Ascending aorta (tissue), 2 donors: ENCODE results near the gene XPR1. TPM values are rescaled to one million over a fixed set of nuclear protein-coding genes. Genes with fewer than 3 reads are reported as not detected.

Source experiments
- DNase-seq, 2 donors: peaks; one replicate each; pipeline ENCODE4 v3.0.0-alpha.2; 2019; ENCODE audit warnings: low spot score in 2 of 2
- H3K27ac ChIP-seq, 2 donors: fragments of 200-600 bp; sonication (generic); one replicate each; pipeline ENCODE4 v1.5.1; 2016 to 2017; ENCODE audit warnings: mild to moderate bottlenecking in 1 of 2
- H3K27me3 ChIP-seq: fragments of 200-600 bp; sonication (generic); one replicate; pipeline ENCODE4 v1.5.1; 2017
- H3K36me3 ChIP-seq, 2 donors: fragments of 200-600 bp; sonication (generic); one replicate each; pipeline ENCODE4 v1.5.1; 2016
- H3K4me1 ChIP-seq, 2 donors: fragments of 200-600 bp; sonication (generic); one replicate each; pipeline ENCODE4 v1.5.1; 2016 to 2017; ENCODE audit warnings: mild to moderate bottlenecking in 1 of 2
- H3K4me3 ChIP-seq, 2 donors: fragments of 200-600 bp; sonication (generic); one replicate each; pipeline ENCODE4 v1.5.1; 2016 to 2017; ENCODE audit warnings: mild to moderate bottlenecking in 1 of 2
- H3K9me3 ChIP-seq, 2 donors: fragments of 200-600 bp; sonication (generic); one replicate each; pipeline ENCODE4 v1.5.1; 2016
- intact Hi-C: fragments of 100-400 bp; cut with DNase I; formaldehyde crosslinking; loops from one replicate; pipeline ENCODE4 v1.15.1; 2023
- total RNA-seq: library from RNA; depleted of rRNA; stranded (reverse); fragments of >200 nt; gene quantifications from one replicate; pipeline ENCODE4 v1.1.0, GENCODE V29; 2016
- TF ChIP-seq, protein P1 (sequence below), 3 experiments: fragments of 200-600 bp in 2 of 3; fragments of 450-650 bp in 1 of 3; sonication (generic) in 2 of 3; IDR thresholded peaks; one replicate each; pipeline ENCODE4 v1.5.1; 2016 to 2019; ENCODE audit warnings: antibody characterized with exemption in 3 of 3, mild to moderate bottlenecking in 1 of 3, moderate library complexity in 1 of 3

The XPR1 gene
- total RNA-seq, 1 donor from 2014 or later, result 41.6 TPM

DNA sequence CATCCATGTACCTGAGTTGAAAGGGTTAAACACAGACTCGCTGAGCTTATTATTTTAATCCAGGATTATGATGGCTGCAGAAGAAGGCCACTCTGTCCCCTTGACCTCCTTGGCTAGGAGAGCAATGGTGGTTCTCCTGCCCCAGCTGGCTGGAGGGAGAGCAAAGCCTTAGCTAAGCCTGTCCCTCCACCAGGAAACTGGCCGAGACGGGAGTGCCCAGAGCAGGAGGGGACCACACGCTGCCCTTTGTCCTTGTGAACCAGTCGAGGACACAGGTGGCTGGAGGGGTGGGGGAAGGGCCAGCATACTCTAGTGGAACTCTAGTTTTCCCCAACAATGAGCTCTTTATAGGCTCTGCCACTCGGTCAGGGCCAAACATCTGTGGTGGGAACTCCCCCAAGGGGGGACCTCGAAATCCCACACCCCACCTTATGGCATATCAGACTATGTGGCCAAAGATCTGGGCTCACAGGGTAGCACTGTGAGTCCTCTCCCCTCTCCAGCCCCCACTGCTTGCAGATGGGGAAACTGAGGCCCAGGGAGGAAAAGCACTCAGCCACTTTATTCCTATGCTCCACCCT is 293.7 kb downstream of the XPR1 start:
- Histone ChIP-seq H3K4me3 (no peak overlapping the region), H3K36me3 (peaks cover 4 to 8% of the 10 kb centered on the region in 2 donors), H3K9me3 (no peaks in the 10 kb centered on the region), H3K27me3 (no peaks in the 10 kb centered on the region), H3K27ac (no peak overlapping the region), H3K4me1 (peaks cover 0 to 14% of the 10 kb centered on the region in 2 donors)
- intact Hi-C loops, result no loop called here
- DNase-seq, result no peak
- TF ChIP-seq, protein P1, sequence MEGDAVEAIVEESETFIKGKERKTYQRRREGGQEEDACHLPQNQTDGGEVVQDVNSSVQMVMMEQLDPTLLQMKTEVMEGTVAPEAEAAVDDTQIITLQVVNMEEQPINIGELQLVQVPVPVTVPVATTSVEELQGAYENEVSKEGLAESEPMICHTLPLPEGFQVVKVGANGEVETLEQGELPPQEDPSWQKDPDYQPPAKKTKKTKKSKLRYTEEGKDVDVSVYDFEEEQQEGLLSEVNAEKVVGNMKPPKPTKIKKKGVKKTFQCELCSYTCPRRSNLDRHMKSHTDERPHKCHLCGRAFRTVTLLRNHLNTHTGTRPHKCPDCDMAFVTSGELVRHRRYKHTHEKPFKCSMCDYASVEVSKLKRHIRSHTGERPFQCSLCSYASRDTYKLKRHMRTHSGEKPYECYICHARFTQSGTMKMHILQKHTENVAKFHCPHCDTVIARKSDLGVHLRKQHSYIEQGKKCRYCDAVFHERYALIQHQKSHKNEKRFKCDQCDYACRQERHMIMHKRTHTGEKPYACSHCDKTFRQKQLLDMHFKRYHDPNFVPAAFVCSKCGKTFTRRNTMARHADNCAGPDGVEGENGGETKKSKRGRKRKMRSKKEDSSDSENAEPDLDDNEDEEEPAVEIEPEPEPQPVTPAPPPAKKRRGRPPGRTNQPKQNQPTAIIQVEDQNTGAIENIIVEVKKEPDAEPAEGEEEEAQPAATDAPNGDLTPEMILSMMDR (IDR thresholded peaks at IDR 0.05), result no peak

DNA sequence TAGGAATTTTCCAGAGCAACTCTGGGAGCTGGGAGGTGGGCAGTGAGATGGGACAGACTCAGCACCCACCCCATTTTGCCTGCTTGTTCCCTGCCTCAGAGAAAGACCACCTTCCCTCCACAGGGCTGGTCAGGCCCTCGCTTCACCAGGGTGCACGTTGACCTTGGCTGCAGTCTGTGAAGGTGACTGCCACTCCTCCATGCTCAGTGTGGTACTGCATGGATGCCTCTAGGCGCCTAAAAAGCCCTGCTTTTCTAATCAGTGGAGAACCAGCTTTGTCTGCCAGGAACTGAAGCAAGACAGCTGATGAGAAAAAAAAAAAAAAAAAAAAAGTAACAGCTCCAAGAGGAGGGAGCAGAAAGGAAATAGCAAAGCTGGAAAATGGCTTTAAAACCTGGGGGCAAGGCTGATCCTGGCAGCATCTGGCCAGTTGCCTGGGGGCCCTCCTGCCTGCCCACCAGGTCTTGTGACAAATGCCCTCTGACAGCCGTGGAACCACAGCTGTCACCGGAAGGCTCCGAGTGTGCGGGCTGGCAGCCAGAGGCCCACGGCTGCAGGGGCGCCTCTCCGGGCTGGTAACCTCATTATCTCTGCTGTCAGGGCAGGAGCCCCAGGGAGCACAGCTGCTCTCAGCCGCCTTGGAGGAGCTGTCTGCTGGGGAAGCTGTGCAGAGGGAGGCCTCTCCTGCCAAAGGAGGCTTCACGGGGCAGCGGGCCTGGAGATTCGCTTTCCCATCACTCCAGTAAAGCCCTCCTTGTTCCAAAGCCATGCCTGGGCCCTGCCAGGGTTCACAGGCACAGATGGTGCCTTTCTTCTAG is 294.6 kb downstream of the XPR1 start:
- intact Hi-C loops, result no loop called here
- peak overlapping the region; percentile 9 to 26 for H3K27ac ChIP-seq
- H3K4me1 ChIP-seq, result peaks cover 0 to 14% of the 10 kb centered on the region in 2 donors

DNA sequence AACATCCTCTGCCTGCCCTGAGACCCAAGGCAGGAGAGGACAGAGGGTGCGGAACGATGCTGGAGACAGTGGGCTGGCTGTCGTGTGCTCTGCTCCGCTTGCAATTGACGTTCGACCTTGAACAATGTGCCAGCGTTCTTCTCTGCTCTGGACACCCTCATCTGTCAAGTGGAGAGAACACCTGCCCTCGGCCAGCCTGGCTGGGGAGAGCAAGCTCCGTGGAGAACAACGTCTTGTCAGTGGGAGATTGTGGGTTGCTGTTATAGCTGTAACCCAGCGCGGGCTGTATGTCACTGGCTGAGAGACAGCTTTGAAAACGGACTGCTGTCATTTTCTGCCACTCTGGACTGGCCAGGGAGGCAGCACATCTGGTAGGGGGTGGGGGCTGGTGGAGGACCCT is 295.5 kb downstream of the XPR1 start:
- intact Hi-C loops, result no loop called here
- H3K27ac ChIP-seq, result no peak overlapping the region

More for the DNA sequence above, 294.6 kb downstream of the XPR1 start:
- no peaks in the 10 kb centered on the region for H3K9me3 ChIP-seq
- DNase-seq, result no peak
- peak overlapping the region in 1 of 2 donors; percentile 40 for H3K4me3 ChIP-seq
- H3K36me3 ChIP-seq, result peaks cover 4 to 8% of the 10 kb centered on the region in 2 donors
- TF ChIP-seq, protein P1 (IDR thresholded peaks at IDR 0.05), result no peak
- no peaks in the 10 kb centered on the region for H3K27me3 ChIP-seq

DNA sequence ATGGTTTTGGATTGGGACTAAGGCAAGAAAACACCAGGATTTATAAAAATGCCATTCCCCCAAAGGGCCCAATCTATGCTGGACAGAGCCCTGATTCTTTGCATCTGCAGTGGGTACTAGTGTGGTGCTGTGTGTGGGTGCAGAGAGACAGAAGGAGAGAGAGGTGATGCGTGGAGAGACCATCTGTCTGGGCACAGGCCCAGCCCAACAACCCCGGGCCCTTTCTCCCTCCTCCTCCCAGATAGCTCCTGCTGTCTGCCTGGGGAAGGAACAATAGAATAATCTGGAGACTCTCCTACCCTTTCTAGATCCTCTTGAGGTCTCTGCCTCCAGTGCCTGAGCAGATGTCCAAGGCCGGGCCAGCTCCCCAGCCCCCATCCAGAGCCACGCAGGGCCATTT is 296.0 kb downstream of the XPR1 start:
- intact Hi-C loops, result no loop called here
- Histone ChIP-seq H3K4me1 (peaks cover 0 to 14% of the 10 kb centered on the region in 2 donors), H3K27ac (no peak overlapping the region)

More for the DNA sequence above, 295.5 kb downstream of the XPR1 start:
- Histone ChIP-seq H3K36me3 (peaks cover 4 to 8% of the 10 kb centered on the region in 2 donors), H3K4me1 (peaks cover 0 to 14% of the 10 kb centered on the region in 2 donors), H3K4me3 (no peak overlapping the region), H3K27me3 (no peaks in the 10 kb centered on the region), H3K9me3 (no peaks in the 10 kb centered on the region)
- no peak for DNase-seq
- TF ChIP-seq, protein P1 (IDR thresholded peaks at IDR 0.05), result no peak

DNA sequence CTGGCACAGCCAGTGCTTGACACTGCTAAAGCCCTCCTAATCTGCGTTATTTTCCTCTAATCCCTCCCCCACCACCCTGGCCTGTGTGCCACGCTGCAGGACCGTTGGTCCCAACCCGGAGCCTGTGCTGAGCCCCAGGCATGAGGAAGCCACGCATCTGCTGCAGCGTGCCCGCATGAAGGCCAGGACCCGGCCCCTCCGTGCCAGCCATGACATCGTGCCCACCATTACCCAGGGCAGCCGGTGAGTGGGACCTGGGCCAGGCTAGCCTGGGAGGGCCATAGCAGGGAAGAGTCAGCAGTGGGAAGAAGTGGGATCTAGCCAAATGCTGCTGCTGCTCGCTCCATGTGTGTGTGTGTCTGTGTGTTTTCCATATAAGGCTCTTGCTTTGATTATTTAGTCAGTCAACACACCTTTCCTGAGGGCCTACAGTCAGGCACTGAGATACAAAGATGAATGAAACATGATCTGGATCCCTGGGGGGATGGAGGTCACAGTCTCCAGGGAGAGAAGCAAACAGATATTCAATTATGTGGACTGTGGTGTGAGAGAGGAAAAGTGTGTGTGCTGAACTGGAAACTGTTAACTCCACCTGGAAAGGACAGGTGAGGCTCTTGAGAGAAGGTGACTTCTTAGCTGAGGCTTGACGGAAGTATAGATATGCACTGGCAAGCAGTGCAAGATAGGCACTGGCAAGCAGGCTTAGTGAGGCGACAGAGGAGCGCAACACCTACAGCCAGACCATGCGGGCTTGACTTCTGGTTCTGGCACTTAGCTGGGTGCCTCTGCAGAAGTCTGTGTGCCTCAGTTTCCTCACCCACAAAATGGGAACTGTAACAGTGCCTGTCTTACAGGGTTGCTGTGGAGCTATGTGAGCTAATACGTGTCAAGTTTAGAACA is 296.8 kb downstream of the XPR1 start:
- peaks cover 0 to 14% of the 10 kb centered on the region in 2 donors for H3K4me1 ChIP-seq
- H3K4me3 ChIP-seq, result no peak overlapping the region
- TF ChIP-seq, protein P1 (IDR thresholded peaks at IDR 0.05), result no peak
- peaks cover 4 to 8% of the 10 kb centered on the region in 2 donors for H3K36me3 ChIP-seq
- H3K27ac ChIP-seq, result no peak overlapping the region
- H3K27me3 ChIP-seq, result no peaks in the 10 kb centered on the region
- intact Hi-C loops, result no loop called here
- DNase-seq, result no peak
- H3K9me3 ChIP-seq, result no peaks in the 10 kb centered on the region

More for the DNA sequence above, 296.0 kb downstream of the XPR1 start:
- Histone ChIP-seq H3K4me3 (no peak overlapping the region), H3K9me3 (no peaks in the 10 kb centered on the region), H3K27me3 (no peaks in the 10 kb centered on the region), H3K36me3 (peaks cover 4 to 8% of the 10 kb centered on the region in 2 donors)
- TF ChIP-seq, protein P1 (IDR thresholded peaks at IDR 0.05), result no peak
- no peak for DNase-seq
